BLaER1 (cell line): ENCODE measurements around the gene F9.
"Not testable (repeated sequence)": the region's sequence is repeated elsewhere in the genome, so short reads cannot be mapped to it uniquely, and the experiment has no call there.

ENCODE experiments used
- H3K27ac ChIP-seq: shearing (Covaris generic); formaldehyde crosslinking; 2 replicates; pipeline ENCODE4 v1.8.1; 2022
- H3K27me3 ChIP-seq: shearing (Covaris generic); formaldehyde crosslinking; 2 replicates; pipeline ENCODE4 v1.8.1; 2022
- H3K36me3 ChIP-seq: shearing (Covaris generic); formaldehyde crosslinking; 2 replicates; pipeline ENCODE4 v1.8.1; 2022
- H3K4me1 ChIP-seq: shearing (Covaris generic); formaldehyde crosslinking; 2 replicates; pipeline ENCODE4 v1.8.1; 2022
- H3K4me2 ChIP-seq: shearing (Covaris generic); formaldehyde crosslinking; 2 replicates; pipeline ENCODE4 v1.8.1; 2022
- H3K4me3 ChIP-seq: shearing (Covaris generic); formaldehyde crosslinking; 2 replicates; pipeline ENCODE4 v1.8.1; 2022
- H3K9ac ChIP-seq: shearing (Covaris generic); formaldehyde crosslinking; 2 replicates; pipeline ENCODE4 v1.8.1; 2022
- H3K9me3 ChIP-seq: shearing (Covaris generic); formaldehyde crosslinking; 2 replicates; pipeline ENCODE4 v1.8.1; 2022
- H4K20me1 ChIP-seq: shearing (Covaris generic); formaldehyde crosslinking; 2 replicates; pipeline ENCODE4 v1.8.1; 2022
- Cebpa-rat ChIP-seq: shearing (Covaris generic); IDR thresholded peaks from 2 replicates; pipeline ENCODE4 v1.8.1; 2022

F9 gene

GRCh38 chrX:139530550-139530949 lies at the start of gene F9:
F9 (plus strand) TSS chrX:139530739; CDS start chrX:139530765, 26 bp downstream.
- H3K27me3 ChIP-seq = peaks cover 44% of the 10 kb centered on the region
- H3K9ac ChIP-seq = no peak within 1 kb of the TSS
- no peaks in the 10 kb centered on the region for H3K36me3 ChIP-seq
- H4K20me1 ChIP-seq = no peaks in the 10 kb centered on the region
- H3K27ac ChIP-seq = no peak within 1 kb of the TSS
- H3K4me3 ChIP-seq = no peak within 1 kb of the TSS
- no peak within 1 kb of the TSS for H3K4me2 ChIP-seq
- no peaks in the 10 kb centered on the region for H3K4me1 ChIP-seq
- no peaks in the 10 kb centered on the region for H3K9me3 ChIP-seq
- TF ChIP-seq Cebpa-rat = no peak

GRCh38 chrX:139483699-139484098 lies 46.8 kb upstream of the F9 start:
- H3K27ac ChIP-seq = no peak overlapping the region
- H3K4me3 ChIP-seq = no peak overlapping the region
- H3K4me2 ChIP-seq = no peak overlapping the region
- H3K4me1 ChIP-seq = no peaks in the 10 kb centered on the region
- no peaks in the 10 kb centered on the region for H4K20me1 ChIP-seq
- H3K9ac ChIP-seq = no peak overlapping the region
- TF ChIP-seq Cebpa-rat = no peak
- no peaks in the 10 kb centered on the region for H3K9me3 ChIP-seq
- H3K36me3 ChIP-seq = no peaks in the 10 kb centered on the region
- peaks cover 67% of the 10 kb centered on the region for H3K27me3 ChIP-seq

- H3K9ac ChIP-seq = no peak overlapping the region
- TF ChIP-seq Cebpa-rat = no peak
- H3K4me1 ChIP-seq = no peaks in the 10 kb centered on the region
- no peak overlapping the region for H3K4me2 ChIP-seq
- no peaks in the 10 kb centered on the region for H3K9me3 ChIP-seq
- H3K27ac ChIP-seq = no peak overlapping the region
- no peak overlapping the region for H3K4me3 ChIP-seq
- H3K27me3 ChIP-seq = peaks cover 63% of the 10 kb centered on the region
- no peaks in the 10 kb centered on the region for H3K36me3 ChIP-seq
- H4K20me1 ChIP-seq = no peaks in the 10 kb centered on the region
Observed at GRCh38 chrX:139484591-139484990, 45.9 kb upstream of the F9 start.

GRCh38 chrX:139495324-139495723 lies 35.2 kb upstream of the F9 start:
- H3K27ac ChIP-seq = no peak overlapping the region

GRCh38 chrX:139506333-139506732 lies 24.2 kb upstream of the F9 start:
- H3K9me3 ChIP-seq = no peaks in the 10 kb centered on the region
- no peak overlapping the region for H3K4me2 ChIP-seq
- H3K27me3 ChIP-seq = peaks cover 48% of the 10 kb centered on the region
- H3K4me1 ChIP-seq = no peaks in the 10 kb centered on the region
- H3K9ac ChIP-seq = no peak overlapping the region
- H3K27ac ChIP-seq = no peak overlapping the region
- no peaks in the 10 kb centered on the region for H4K20me1 ChIP-seq
- no peak for TF ChIP-seq Cebpa-rat
- H3K36me3 ChIP-seq = no peaks in the 10 kb centered on the region
- no peak overlapping the region for H3K4me3 ChIP-seq

More at GRCh38 chrX:139495324-139495723, 35.2 kb upstream of the F9 start:
- Histone ChIP-seq H3K36me3 (no peaks in the 10 kb centered on the region), H3K4me1 (no peaks in the 10 kb centered on the region), H3K4me3 (no peak overlapping the region), H3K4me2 (no peak overlapping the region), H3K9ac (no peak overlapping the region), H3K9me3 (no peaks in the 10 kb centered on the region), H4K20me1 (no peaks in the 10 kb centered on the region), H3K27me3 (peaks cover 55% of the 10 kb centered on the region)
- TF ChIP-seq Cebpa-rat = no peak

GRCh38 chrX:139508099-139508498 lies 22.4 kb upstream of the F9 start:
- peaks cover 48% of the 10 kb centered on the region for H3K27me3 ChIP-seq
- H3K4me2 ChIP-seq = no peak overlapping the region
- TF ChIP-seq Cebpa-rat = no peak
- H3K4me1 ChIP-seq = no peaks in the 10 kb centered on the region
- H3K27ac ChIP-seq = no peak overlapping the region
- H3K36me3 ChIP-seq = no peaks in the 10 kb centered on the region
- H3K9ac ChIP-seq = no peak overlapping the region
- no peak overlapping the region for H3K4me3 ChIP-seq
- H3K9me3 ChIP-seq = no peaks in the 10 kb centered on the region
- no peaks in the 10 kb centered on the region for H4K20me1 ChIP-seq

GRCh38 chrX:139518475-139518874 lies 12.1 kb upstream of the F9 start:
- TF ChIP-seq Cebpa-rat = no peak
- Histone ChIP-seq H4K20me1 (no peaks in the 10 kb centered on the region), H3K4me2 (no peak overlapping the region), H3K4me3 (no peak overlapping the region), H3K27ac (no peak overlapping the region), H3K36me3 (no peaks in the 10 kb centered on the region), H3K27me3 (peaks cover 43% of the 10 kb centered on the region), H3K9ac (no peak overlapping the region), H3K9me3 (peaks cover 4% of the 10 kb centered on the region), H3K4me1 (no peaks in the 10 kb centered on the region)

GRCh38 chrX:139528829-139529228 lies 1.7 kb upstream of the F9 start:
- not testable (repeated sequence) for H3K36me3 ChIP-seq, H3K27ac ChIP-seq, H3K4me3 ChIP-seq, H3K4me2 ChIP-seq, H4K20me1 ChIP-seq, H3K9me3 ChIP-seq, H3K9ac ChIP-seq, H3K4me1 ChIP-seq
- peaks cover 29% of the 10 kb centered on the region for H3K27me3 ChIP-seq

- no peaks in the 10 kb centered on the region for H3K4me1 ChIP-seq
- H3K9ac ChIP-seq = no peak overlapping the region
- no peaks in the 10 kb centered on the region for H3K9me3 ChIP-seq
- H4K20me1 ChIP-seq = no peaks in the 10 kb centered on the region
- H3K4me3 ChIP-seq = no peak overlapping the region
- no peak overlapping the region for H3K4me2 ChIP-seq
- TF ChIP-seq Cebpa-rat = no peak
- H3K27ac ChIP-seq = no peak overlapping the region
- peaks cover 62% of the 10 kb centered on the region for H3K27me3 ChIP-seq
- H3K36me3 ChIP-seq = no peaks in the 10 kb centered on the region
Observed at GRCh38 chrX:139532834-139533233, 2.3 kb downstream of the F9 start.

GRCh38 chrX:139533444-139533843 lies 2.9 kb downstream of the F9 start:
- TF ChIP-seq Cebpa-rat = no peak
- Histone ChIP-seq H3K9me3 (no peaks in the 10 kb centered on the region), H3K4me1 (no peaks in the 10 kb centered on the region), H3K4me3 (no peak overlapping the region), H3K9ac (no peak overlapping the region), H3K36me3 (no peaks in the 10 kb centered on the region), H3K27me3 (peaks cover 68% of the 10 kb centered on the region), H4K20me1 (no peaks in the 10 kb centered on the region), H3K4me2 (no peak overlapping the region), H3K27ac (no peak overlapping the region)
